Right cardiac atrium (tissue), 5 donors: Measurements from ENCODE around the gene GTPBP6. TPM values are rescaled to one million over a fixed set of nuclear protein-coding genes. Genes with fewer than 3 reads are reported as not detected.

Source experiments
- ATAC-seq, 2 donors: fragments of 200-7000 bp; cut with Tn5 transposase; one replicate each; pipeline versions ENCODE4 v1.8.0 to v1.9.1; 2020; ENCODE audit warnings: moderate library complexity in 2 of 2, mild to moderate bottlenecking in 1 of 2
- DNase-seq, 3 donors: peaks; one replicate each; pipeline ENCODE4 v3.0.0-alpha.2; 2020
- H3K27ac ChIP-seq: one replicate; pipeline ENCODE4 v1.5.1; 2013; ENCODE audit warnings: mild to moderate bottlenecking, low read length, control low read depth, moderate library complexity
- H3K27me3 ChIP-seq: one replicate; pipeline ENCODE4 v1.6.1; 2013; ENCODE audit not compliant: control insufficient read depth, insufficient read depth
- H3K4me1 ChIP-seq: one replicate; pipeline ENCODE4 v1.6.1; 2013; ENCODE audit warnings: low read length; ENCODE audit not compliant: control insufficient read depth, insufficient read depth
- H3K4me3 ChIP-seq: one replicate; pipeline ENCODE4 v1.5.1; 2013; ENCODE audit warnings: low read length, control low read depth
- H3K9me3 ChIP-seq: one replicate; pipeline ENCODE4 v1.6.1; 2013; ENCODE audit warnings: low read length; ENCODE audit not compliant: control insufficient read depth
- WGBS: extraction: QIAGEN DNeasy Blood & Tissue Kit; methylation state at CpG from one replicate; pipeline ENCODE4 v1.1.7; 2013; 5-methylcytosine and 5-hydroxymethylcytosine counted together
- intact Hi-C, 4 donors: fragments of 100-400 bp; cut with DNase I; formaldehyde crosslinking; loops; one replicate each; pipeline versions ENCODE4 v1.11.0 to v1.14.0; 2022 to 2023
- polyA plus RNA-seq: library from polyadenylated mRNA; stranded (reverse); fragments of 200-250 nt; gene quantifications from one replicate; pipeline ENCODE4 v1.2.3, GENCODE V29; 2013
- total RNA-seq, 4 donors: library from RNA; stranded (reverse); fragmentation: NEBNext Ultra II Directional; extraction: Animal tissue kit (Norgen Biotek cat#: 25700); gene quantifications; one replicate each; pipeline ENCODE4 v1.2.1, GENCODE V29; 2021
- donor health status: healthy with polysubstance abuse.
- donor health status: DM: no; HTN: yes; CAD: no.
- donor health status: DM: no; HTN: no; CAD: no.
- donor health status: DM: no; HTN: yes; CAD: no; lungs with severe emphysema.
- donor health status: DM: yes; HTN: yes; CAD: no.

Gene GTPBP6
- total and polyA plus RNA-seq, 5 donors: 48.4 to 59.0 (median 56.2) TPM

- Histone ChIP-seq H3K4me3 (no peak overlapping the region), H3K4me1 (no peaks in the 10 kb centered on the region), H3K27me3 (no peaks in the 10 kb centered on the region), H3K9me3 (no peaks in the 10 kb centered on the region), H3K27ac (no peak overlapping the region)
- peak in 1 of 3 donors; percentile 9 for DNase-seq
- intact Hi-C loops: no loop called here
- 94% methylated on average over 36 of the region's 36 CpGs for WGBS
- ATAC-seq: peak in 1 of 2 donors; percentile 15
Measured at GRCh38 chrX:341541-342101, 23.0 kb upstream of the GTPBP6 start.

- Histone ChIP-seq H3K27me3 (no peaks in the 10 kb centered on the region), H3K27ac (no peak overlapping the region), H3K9me3 (no peaks in the 10 kb centered on the region), H3K4me3 (no peak overlapping the region), H3K4me1 (no peaks in the 10 kb centered on the region)
- intact Hi-C loops: no loop called here
- peak; percentile 21 to 22 for ATAC-seq
- DNase-seq: peak; percentile 8 to 62 (median 50)
- WGBS: 92% methylated on average over 51 of the region's 52 CpGs
Measured at GRCh38 chrX:340641-341423, 22.2 kb upstream of the GTPBP6 start.

GRCh38 chrX:340121-340520 lies 21.5 kb upstream of the GTPBP6 start:
- WGBS: 84% methylated on average over 19 of the region's 24 CpGs
- Histone ChIP-seq H3K4me3 (no peak overlapping the region), H3K27ac (no peak overlapping the region), H3K4me1 (no peaks in the 10 kb centered on the region), H3K27me3 (no peaks in the 10 kb centered on the region), H3K9me3 (no peaks in the 10 kb centered on the region)
- no peak for DNase-seq
- no peak for ATAC-seq
- intact Hi-C loops: no loop called here

- Histone ChIP-seq H3K9me3 (no peaks in the 10 kb centered on the region), H3K4me3 (no peak overlapping the region), H3K4me1 (no peaks in the 10 kb centered on the region), H3K27ac (no peak overlapping the region), H3K27me3 (no peaks in the 10 kb centered on the region)
- 95% methylated on average over 44 of the region's 44 CpGs for WGBS
- intact Hi-C loops: no loop called here
- ATAC-seq (no peak), DNase-seq (peak; percentile 13 to 56 (median 38))
Measured at GRCh38 chrX:338836-339400, 20.3 kb upstream of the GTPBP6 start.

- Histone ChIP-seq H3K27ac (no peak overlapping the region), H3K9me3 (no peaks in the 10 kb centered on the region), H3K4me1 (no peaks in the 10 kb centered on the region), H3K27me3 (no peaks in the 10 kb centered on the region), H3K4me3 (no peak overlapping the region)
- WGBS: 91% methylated on average over 53 of the region's 53 CpGs
- intact Hi-C loops: no loop called here
- ATAC-seq (peak in 1 of 2 donors; percentile 9), DNase-seq (peak; percentile 8 to 64 (median 50))
Measured at GRCh38 chrX:338281-338835, 19.8 kb upstream of the GTPBP6 start.

- peak in 2 of 3 donors; percentile 36 to 43 for DNase-seq
Measured at GRCh38 chrX:337331-337831, 18.8 kb upstream of the GTPBP6 start.

GRCh38 chrX:336227-336626 lies 17.6 kb upstream of the GTPBP6 start:
- no peak for ATAC-seq
- intact Hi-C loops: no loop called here
- DNase-seq: peak in 1 of 3 donors; percentile 25
- Histone ChIP-seq H3K27me3 (no peaks in the 10 kb centered on the region), H3K4me3 (no peak overlapping the region), H3K4me1 (no peaks in the 10 kb centered on the region), H3K27ac (no peak overlapping the region), H3K9me3 (no peaks in the 10 kb centered on the region)
- 87% methylated on average over 21 of the region's 21 CpGs for WGBS

More at GRCh38 chrX:337331-337831, 18.8 kb upstream of the GTPBP6 start:
- WGBS: 88% methylated on average over 38 of the region's 38 CpGs
- Histone ChIP-seq H3K4me1 (no peaks in the 10 kb centered on the region), H3K4me3 (no peak overlapping the region), H3K9me3 (no peaks in the 10 kb centered on the region), H3K27me3 (no peaks in the 10 kb centered on the region), H3K27ac (no peak overlapping the region)
- ATAC-seq: no peak
- intact Hi-C loops: no loop called here

GRCh38 chrX:335758-336155 lies 17.2 kb upstream of the GTPBP6 start:
- Histone ChIP-seq H3K27me3 (no peaks in the 10 kb centered on the region), H3K4me1 (no peaks in the 10 kb centered on the region), H3K9me3 (no peaks in the 10 kb centered on the region), H3K27ac (no peak overlapping the region), H3K4me3 (no peak overlapping the region)
- intact Hi-C loops: no loop called here
- DNase-seq (peak in 1 of 3 donors; percentile 23), ATAC-seq (no peak)
- WGBS: 92% methylated on average over 17 of the region's 17 CpGs

- WGBS: 93% methylated on average over 47 of the region's 47 CpGs
- Histone ChIP-seq H3K27ac (no peak overlapping the region), H3K27me3 (no peaks in the 10 kb centered on the region), H3K4me3 (no peak overlapping the region), H3K9me3 (no peaks in the 10 kb centered on the region), H3K4me1 (no peaks in the 10 kb centered on the region)
- DNase-seq: peak in 2 of 3 donors; percentile 51 to 60
- intact Hi-C loops: no loop called here
- ATAC-seq: no peak
Measured at GRCh38 chrX:334971-335757, 16.6 kb upstream of the GTPBP6 start.

- ATAC-seq: no peak
- DNase-seq: peak; percentile 10 to 60 (median 56)
- H3K4me1 ChIP-seq: no peaks in the 10 kb centered on the region
- 96% methylated on average over 53 of the region's 53 CpGs for WGBS
- intact Hi-C loops: no loop called here
- no peaks in the 10 kb centered on the region for H3K9me3 ChIP-seq
- H3K27ac ChIP-seq: no peak overlapping the region
- no peak overlapping the region for H3K4me3 ChIP-seq
- no peaks in the 10 kb centered on the region for H3K27me3 ChIP-seq
Measured at GRCh38 chrX:334331-334891, 15.8 kb upstream of the GTPBP6 start.
